Activated naive CD4-positive, alpha-beta T cell treated with anti-CD3 and anti-CD28 coated beads for 36 hours (primary cell): ENCODE results near the gene CDK12. TPM values are rescaled to one million over a fixed set of nuclear protein-coding genes. Genes with fewer than 3 reads are reported as not detected.
"Not testable (repeated sequence)": the region's sequence is repeated elsewhere in the genome, so short reads cannot be mapped to it uniquely, and the experiment has no call there.

Source experiments
- CTCF ChIA-PET: fragments of 350-600 bp; sonication (Branson Sonifier 250); formaldehyde crosslinking; loops from one replicate; lab custom pipeline; 2021; ENCODE audit warnings: antibody characterized with exemption; lab: Charles Lee
- DNase-seq: peaks from one replicate; pipeline ENCODE4 v3.0.0-alpha.2; 2020
- H3K27ac Mint-ChIP-seq: one replicate; pipeline ENCODE4 v1.8.0; 2021; ENCODE audit warnings: mild to moderate bottlenecking, mixed read lengths
- H3K27me3 Mint-ChIP-seq: one replicate; pipeline ENCODE4 v1.8.0; 2021; ENCODE audit warnings: low read depth, mixed read lengths
- H3K36me3 Mint-ChIP-seq: one replicate; pipeline ENCODE4 v1.8.0; 2021; ENCODE audit warnings: low read depth, mixed read lengths
- H3K4me1 Mint-ChIP-seq: one replicate; pipeline ENCODE4 v1.8.0; 2021; ENCODE audit warnings: low read depth, mixed read lengths
- H3K4me3 Mint-ChIP-seq: one replicate; pipeline ENCODE4 v1.8.0; 2021; ENCODE audit warnings: mild to moderate bottlenecking, moderate library complexity, mixed read lengths
- H3K9me3 Mint-ChIP-seq: one replicate; pipeline ENCODE4 v1.8.0; 2021; ENCODE audit warnings: mixed read lengths
- intact Hi-C: fragments of 100-400 bp; cut with micrococcal nuclease; formaldehyde crosslinking; loops from one replicate; pipeline ENCODE4 v1.15.1; 2023
- total RNA-seq, 2 experiments: library from RNA; stranded (reverse); gene quantifications; one replicate each; pipeline ENCODE4 v1.2.3, GENCODE V29; 2021

The CDK12 gene
- total RNA-seq, 2 experiments from 2014 or later, result 49.8 to 51.0 TPM

- no peak overlapping the region for H3K27ac Mint-ChIP-seq
- H3K36me3 Mint-ChIP-seq, result peaks cover 34% of the 10 kb centered on the region
- H3K9me3 Mint-ChIP-seq, result no peaks in the 10 kb centered on the region
- intact Hi-C loops, result no loop called here
- no peak overlapping the region for H3K4me3 Mint-ChIP-seq
- H3K4me1 Mint-ChIP-seq, result peaks cover 9% of the 10 kb centered on the region
- H3K27me3 Mint-ChIP-seq, result no peaks in the 10 kb centered on the region
- no peak for DNase-seq
- CTCF ChIA-PET, result interaction anchor here (0.6 to 0.7 kb wide), 2 partner anchors 173 to 272 kb away, joined by 3 read pairs; no protein-coding TSS in a partner anchor
Measured at GRCh38 chr17:39513309-39513708, 52.0 kb downstream of the CDK12 start.

GRCh38 chr17:39513915-39514314, 52.6 kb downstream of the CDK12 start:
- Mint-ChIP-seq H3K9me3 (no peaks in the 10 kb centered on the region), H3K36me3 (peaks cover 34% of the 10 kb centered on the region), H3K27ac (peak overlapping the region; percentile 24), H3K4me3 (no peak overlapping the region), H3K27me3 (no peaks in the 10 kb centered on the region), H3K4me1 (peaks cover 9% of the 10 kb centered on the region)
- intact Hi-C loops, result no loop called here
- CTCF ChIA-PET, result interaction anchor here (0.6 kb wide), 1 partner anchor 271 kb away, joined by 3 read pairs; no protein-coding TSS in a partner anchor
- no peak for DNase-seq

- peaks cover 9% of the 10 kb centered on the region for H3K4me1 Mint-ChIP-seq
- no peak for DNase-seq
- intact Hi-C loops, result no loop called here
- H3K27me3 Mint-ChIP-seq, result no peaks in the 10 kb centered on the region
- H3K36me3 Mint-ChIP-seq, result peaks cover 22% of the 10 kb centered on the region
- no peak overlapping the region for H3K4me3 Mint-ChIP-seq
- no peaks in the 10 kb centered on the region for H3K9me3 Mint-ChIP-seq
- CTCF ChIA-PET, result no interaction called here
- H3K27ac Mint-ChIP-seq, result peak overlapping the region; percentile 7
Measured at GRCh38 chr17:39517224-39517623, 55.9 kb downstream of the CDK12 start.

GRCh38 chr17:39525801-39526506, 64.7 kb downstream of the CDK12 start:
- H3K4me1 Mint-ChIP-seq, result peaks cover under 1% of the 10 kb centered on the region
- intact Hi-C loops, result no loop called here
- no peak overlapping the region for H3K4me3 Mint-ChIP-seq
- H3K36me3 Mint-ChIP-seq, result peaks cover 43% of the 10 kb centered on the region
- no peak for DNase-seq
- no peak overlapping the region for H3K27ac Mint-ChIP-seq
- H3K27me3 Mint-ChIP-seq, result no peaks in the 10 kb centered on the region
- no peaks in the 10 kb centered on the region for H3K9me3 Mint-ChIP-seq
- CTCF ChIA-PET, result interaction anchor here (1.1 to 1.6 kb wide), 2 partner anchors 15 to 22 kb away, joined by 3 read pairs; no protein-coding TSS in a partner anchor

- Mint-ChIP-seq H3K9me3 (no peaks in the 10 kb centered on the region), H3K27ac (no peak overlapping the region), H3K4me3 (no peak overlapping the region), H3K36me3 (peaks cover 48% of the 10 kb centered on the region), H3K27me3 (no peaks in the 10 kb centered on the region), H3K4me1 (peaks cover 12% of the 10 kb centered on the region)
- intact Hi-C loops, result no loop called here
- DNase-seq, result no peak
- CTCF ChIA-PET, result interaction anchor here (0.7 to 1.6 kb wide), 2 partner anchors 13 to 23 kb away, joined by 3 to 5 read pairs; no protein-coding TSS in a partner anchor
Measured at GRCh38 chr17:39527220-39527813, 66.0 kb downstream of the CDK12 start.

- no peak for DNase-seq
Measured at GRCh38 chr17:39529455-39529854, 68.2 kb downstream of the CDK12 start.

GRCh38 chr17:39530513-39530912, 69.2 kb downstream of the CDK12 start:
- no peak for DNase-seq
- Mint-ChIP-seq H3K27ac (no peak overlapping the region), H3K27me3 (no peaks in the 10 kb centered on the region), H3K36me3 (peaks cover 38% of the 10 kb centered on the region), H3K4me1 (peaks cover 12% of the 10 kb centered on the region), H3K9me3 (no peaks in the 10 kb centered on the region), H3K4me3 (no peak overlapping the region)
- intact Hi-C loops, result no loop called here
- CTCF ChIA-PET, result no interaction called here

More at GRCh38 chr17:39529455-39529854, 68.2 kb downstream of the CDK12 start:
- Mint-ChIP-seq H3K27ac (no peak overlapping the region), H3K9me3 (no peaks in the 10 kb centered on the region), H3K36me3 (peaks cover 45% of the 10 kb centered on the region), H3K4me3 (no peak overlapping the region), H3K27me3 (no peaks in the 10 kb centered on the region), H3K4me1 (peaks cover 12% of the 10 kb centered on the region)
- intact Hi-C loops, result no loop called here
- CTCF ChIA-PET, result interaction anchor here (1.6 kb wide), 1 partner anchor 18 kb away, joined by 3 read pairs; no protein-coding TSS in a partner anchor

GRCh38 chr17:39531252-39531651, 70.0 kb downstream of the CDK12 start:
- CTCF ChIA-PET, result interaction anchor here (0.6 kb wide), 1 partner anchor 1213 kb away, joined by 3 read pairs; no protein-coding TSS in a partner anchor
- peaks cover 33% of the 10 kb centered on the region for H3K36me3 Mint-ChIP-seq
- intact Hi-C loops, result no loop called here

GRCh38 chr17:39533891-39534290, 72.6 kb downstream of the CDK12 start:
- no peak for DNase-seq
- intact Hi-C loops, result no loop called here
- Mint-ChIP-seq H3K9me3 (no peaks in the 10 kb centered on the region), H3K27ac (no peak overlapping the region), H3K4me1 (peaks cover 17% of the 10 kb centered on the region), H3K36me3 (peaks cover 18% of the 10 kb centered on the region), H3K27me3 (no peaks in the 10 kb centered on the region), H3K4me3 (no peak overlapping the region)
- CTCF ChIA-PET, result no interaction called here

More at GRCh38 chr17:39531252-39531651, 70.0 kb downstream of the CDK12 start:
- peaks cover 12% of the 10 kb centered on the region for H3K4me1 Mint-ChIP-seq
- DNase-seq, result no peak
- H3K27me3 Mint-ChIP-seq, result no peaks in the 10 kb centered on the region
- H3K4me3 Mint-ChIP-seq, result no peak overlapping the region
- no peaks in the 10 kb centered on the region for H3K9me3 Mint-ChIP-seq
- no peak overlapping the region for H3K27ac Mint-ChIP-seq

- Mint-ChIP-seq H3K9me3 (no peaks in the 10 kb centered on the region), H3K27me3 (no peaks in the 10 kb centered on the region), H3K4me1 (peaks cover 21% of the 10 kb centered on the region), H3K27ac (no peak overlapping the region), H3K36me3 (peaks cover 16% of the 10 kb centered on the region), H3K4me3 (no peak overlapping the region)
- CTCF ChIA-PET, result interaction anchor here (0.6 to 2.0 kb wide), 2 partner anchors 36 to 89 kb away, joined by 3 to 5 read pairs; no protein-coding TSS in a partner anchor
- intact Hi-C loops, result no loop called here
- DNase-seq, result no peak
Measured at GRCh38 chr17:39534768-39535405, 73.6 kb downstream of the CDK12 start.

GRCh38 chr17:39536468-39536867, 75.2 kb downstream of the CDK12 start:
- intact Hi-C loops, result no loop called here
- no peak for DNase-seq
- H3K4me1 Mint-ChIP-seq, result peaks cover 17% of the 10 kb centered on the region
- H3K27ac Mint-ChIP-seq, result no peak overlapping the region
- no peaks in the 10 kb centered on the region for H3K27me3 Mint-ChIP-seq
- CTCF ChIA-PET, result interaction anchor here (0.6 to 2.1 kb wide), 4 partner anchors 9 to 87 kb away, joined by 4 to 7 read pairs (median 6); no protein-coding TSS in a partner anchor
- H3K9me3 Mint-ChIP-seq, result no peaks in the 10 kb centered on the region
- H3K4me3 Mint-ChIP-seq, result no peak overlapping the region
- H3K36me3 Mint-ChIP-seq, result peaks cover 6% of the 10 kb centered on the region

- H3K36me3 Mint-ChIP-seq, intact Hi-C loops, H3K4me1 Mint-ChIP-seq, H3K27me3 Mint-ChIP-seq, H3K4me3 Mint-ChIP-seq, DNase-seq, H3K27ac Mint-ChIP-seq, H3K9me3 Mint-ChIP-seq: not testable (repeated sequence)
- CTCF ChIA-PET, result interaction anchor here (1.6 to 2.1 kb wide), 2 partner anchors 10 to 85 kb away, joined by 6 to 7 read pairs; no protein-coding TSS in a partner anchor
Measured at GRCh38 chr17:39537364-39537763, 76.1 kb downstream of the CDK12 start.
